Kidney tubule cell (primary cell): ENCODE measurements around the gene CCDC170.
A peak's percentile ranks its signal among the peaks of the same experiment; 100 is the strongest.

Source experiments
- DNase-seq: peaks from one replicate; pipeline ENCODE4 v3.0.0-alpha.2; 2018; ENCODE audit warnings: low spot score

Gene CCDC170

DNA sequence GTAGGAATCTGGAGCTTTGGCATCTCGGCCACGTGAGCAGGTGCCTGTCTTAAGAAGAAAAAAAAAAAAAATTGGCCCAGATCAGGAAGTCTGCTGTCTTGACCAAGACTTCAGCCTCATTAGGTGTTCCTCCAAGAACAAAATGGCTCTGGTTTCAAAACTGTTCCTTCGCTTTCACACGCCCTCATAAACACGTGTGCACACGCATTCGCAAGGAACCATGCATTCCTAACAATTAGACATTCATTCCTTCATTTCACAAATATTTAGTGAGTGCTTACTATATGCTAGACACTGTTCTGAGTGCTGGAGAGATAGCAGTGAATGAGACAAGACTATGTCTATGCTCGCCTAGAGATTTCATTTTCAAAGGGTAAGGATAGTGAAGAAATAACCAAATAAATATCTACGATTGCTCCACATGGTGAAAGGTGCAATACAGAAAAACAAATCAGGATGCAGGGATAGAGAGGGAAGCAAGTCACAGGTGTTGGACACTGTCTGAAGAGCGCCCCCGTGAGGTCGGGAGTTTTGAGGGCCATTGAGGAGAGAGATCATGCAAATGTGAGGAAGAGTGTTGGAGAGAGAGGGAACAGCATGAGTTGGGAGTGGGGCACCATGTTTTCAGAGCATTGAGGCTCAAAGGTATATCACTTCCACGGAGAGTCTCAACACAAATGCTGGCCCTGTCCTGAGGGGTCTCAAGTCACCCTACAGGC, 53.3 kb downstream of the CCDC170 start:
- DNase-seq, result no peak

DNA sequence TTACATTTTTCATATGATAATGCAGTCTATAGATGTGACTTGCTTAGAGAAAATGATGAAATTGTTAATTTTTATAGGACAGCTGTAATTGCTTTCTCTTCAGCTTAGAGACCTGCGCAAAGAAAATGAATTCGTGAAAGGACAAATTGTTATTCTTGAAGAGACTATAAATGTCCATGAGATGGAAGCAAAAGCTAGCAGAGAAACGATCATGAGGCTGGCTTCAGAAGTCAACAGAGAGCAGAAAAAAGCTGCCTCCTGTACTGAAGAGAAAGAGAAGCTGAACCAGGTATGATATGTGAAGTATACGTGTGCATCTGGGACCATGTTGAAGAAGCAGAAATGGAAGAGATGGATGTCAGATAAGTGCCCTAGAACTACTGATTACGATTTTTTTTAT, 54.4 kb downstream of the CCDC170 start:
- no peak for DNase-seq

DNA sequence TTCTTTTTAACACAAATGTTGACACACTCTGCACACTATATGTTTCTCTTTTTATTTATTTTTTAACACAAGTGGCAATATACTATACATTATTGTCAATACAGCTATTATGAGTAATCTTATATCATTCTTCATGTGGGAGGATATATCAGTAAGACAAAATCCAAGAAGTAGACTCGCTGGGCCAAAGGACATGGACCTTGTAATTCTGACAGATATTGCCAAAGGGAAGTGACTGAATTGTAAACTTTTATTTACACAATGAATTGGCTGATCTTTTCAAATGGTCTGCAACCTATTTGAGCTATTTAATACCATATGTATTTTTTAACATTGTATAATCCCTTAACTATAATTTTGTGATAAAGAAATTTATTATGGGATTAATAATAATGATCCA, 56.0 kb downstream of the CCDC170 start:
- no peak for DNase-seq

DNA sequence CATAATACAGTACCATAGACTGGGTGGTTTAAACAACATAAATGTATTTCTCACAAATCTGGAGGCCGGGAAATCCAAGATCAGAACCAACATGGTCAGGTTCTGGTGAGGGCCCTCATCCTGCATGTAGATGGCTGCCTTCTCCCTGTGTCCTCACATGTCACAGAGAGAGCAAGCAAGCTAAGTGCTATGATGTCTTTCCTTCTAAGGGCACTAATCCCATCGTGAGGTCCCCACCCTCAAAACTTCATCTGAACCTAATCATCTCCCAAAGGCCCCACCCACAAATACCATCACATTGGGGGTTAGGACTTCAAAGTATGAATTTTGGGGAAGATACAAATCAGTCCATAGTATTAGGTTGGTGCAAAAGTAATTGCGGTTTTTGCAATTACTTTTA, 56.8 kb downstream of the CCDC170 start:
- no peak for DNase-seq

DNA sequence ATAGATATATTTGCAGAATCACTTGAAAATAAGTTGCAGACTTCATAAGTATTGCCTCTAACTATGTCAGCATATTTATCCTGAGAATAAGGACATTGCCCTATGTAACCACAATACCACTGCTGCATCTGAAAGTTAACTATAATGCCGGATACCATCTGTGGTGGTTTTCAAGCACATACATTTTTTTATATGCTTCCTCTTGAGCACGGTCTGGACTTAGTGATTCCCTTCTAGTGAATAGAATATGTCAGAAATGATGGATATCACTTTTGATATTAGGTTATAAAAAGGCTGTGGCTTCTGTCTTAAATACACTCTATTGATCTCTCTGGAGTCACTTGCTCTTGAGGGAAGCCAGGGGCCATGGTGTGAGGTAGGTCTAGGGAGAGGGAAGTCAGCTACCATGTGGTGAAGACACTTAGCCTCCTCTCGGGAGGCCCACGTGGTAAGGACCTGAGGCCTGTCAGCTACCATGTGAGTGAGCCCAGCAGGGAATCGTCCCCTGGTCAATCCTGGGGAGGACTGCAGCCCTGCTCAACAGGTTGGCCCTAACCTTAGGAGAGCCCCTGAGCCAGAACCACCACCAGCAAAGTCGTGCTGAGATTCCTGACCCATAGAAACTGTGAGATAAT, 57.5 kb downstream of the CCDC170 start:
- DNase-seq, result no peak

DNA sequence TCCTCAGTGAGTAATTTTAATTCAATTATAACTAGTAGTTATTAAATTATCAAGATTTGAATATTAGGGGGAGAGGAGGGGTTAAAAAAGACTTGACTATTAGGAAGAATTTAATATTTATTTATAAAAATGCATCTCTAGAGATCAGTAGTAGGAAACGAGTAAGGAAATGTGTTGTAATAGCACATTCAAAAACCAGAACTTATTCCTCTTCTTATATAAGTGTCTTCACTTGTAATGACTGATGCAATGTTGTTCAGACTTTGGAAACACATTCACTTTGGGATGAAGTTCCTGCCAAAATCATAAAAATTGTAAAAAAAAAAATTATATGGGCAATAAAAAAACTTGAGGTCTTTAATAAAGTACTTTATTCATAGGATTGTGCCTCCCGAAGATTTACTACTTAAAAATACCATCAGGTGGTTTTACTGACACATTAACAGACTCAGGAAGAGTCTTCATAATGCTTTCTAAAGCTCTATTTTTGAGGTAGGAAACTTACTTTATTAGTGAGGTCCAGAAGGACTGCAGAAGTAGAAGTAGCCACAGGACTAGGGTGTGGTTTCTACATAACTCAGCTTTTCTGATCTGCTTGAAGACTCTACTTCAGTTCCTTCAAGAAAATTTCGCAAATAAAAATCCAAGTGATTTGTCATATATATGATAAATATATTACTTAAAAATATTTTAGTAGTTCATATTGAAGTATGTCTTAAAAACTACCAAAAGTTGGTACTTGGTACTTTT, 59.8 kb downstream of the CCDC170 start:
- no peak for DNase-seq

DNA sequence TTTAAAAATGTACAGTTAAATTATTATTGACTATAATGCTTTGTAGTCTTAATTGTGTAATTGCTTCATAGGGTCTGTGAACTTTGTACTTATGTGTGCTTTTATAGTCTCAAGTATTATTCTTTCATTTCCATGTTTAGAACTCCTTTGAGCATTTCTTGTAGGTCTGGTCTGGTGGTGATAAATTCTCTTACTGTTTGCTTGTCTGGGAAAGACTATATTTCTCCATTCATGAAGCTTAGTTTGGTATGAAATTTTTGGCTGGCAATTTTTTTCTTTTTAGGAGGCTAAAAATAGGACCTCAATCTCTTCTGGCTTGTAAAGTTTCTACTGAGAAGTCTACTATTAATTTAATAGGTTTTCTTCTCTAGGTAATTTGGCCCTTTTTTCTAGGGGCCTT, 67.4 kb downstream of the CCDC170 start:
- no peak for DNase-seq

DNA sequence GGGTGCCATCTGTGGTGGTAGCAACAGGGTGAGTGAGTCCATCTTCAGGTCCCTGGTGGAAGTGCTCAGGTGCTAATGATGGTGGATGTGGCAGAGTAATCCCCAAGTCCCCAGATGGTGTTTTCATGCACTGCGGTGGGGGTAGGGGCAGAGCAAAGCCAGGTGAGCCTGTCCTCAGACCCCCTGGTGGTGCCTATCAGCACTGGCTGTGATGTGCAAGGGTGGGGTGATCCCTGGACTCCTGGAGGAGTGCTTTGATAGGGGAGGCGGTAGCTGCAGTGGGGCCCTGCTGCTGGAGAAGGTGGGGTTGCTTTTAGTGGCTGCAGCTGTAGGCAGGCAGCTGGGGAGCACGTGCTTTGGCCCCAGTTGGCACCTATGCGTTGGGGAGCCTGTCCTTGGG, 70.8 kb downstream of the CCDC170 start:
- DNase-seq, result no peak

DNA sequence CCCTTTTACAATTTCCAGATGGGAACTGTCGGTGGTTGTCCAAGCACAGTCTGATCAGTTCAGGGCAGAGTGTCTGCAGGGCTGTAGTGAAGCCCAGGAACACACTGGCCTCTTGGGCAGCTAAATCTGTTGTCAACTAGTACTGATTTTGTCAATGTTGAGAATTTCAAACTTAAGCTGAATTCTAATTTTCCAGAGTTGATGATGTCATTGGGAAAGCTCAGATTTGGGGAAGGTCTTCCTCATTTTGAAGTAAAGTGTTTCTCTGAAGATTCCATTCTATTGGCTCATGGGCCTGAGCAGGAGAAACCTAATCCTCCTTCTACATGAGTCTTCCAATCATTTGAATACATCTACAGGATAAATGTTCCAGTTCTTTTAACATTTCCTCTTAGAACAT, 72.1 kb downstream of the CCDC170 start:
- DNase-seq, result no peak

DNA sequence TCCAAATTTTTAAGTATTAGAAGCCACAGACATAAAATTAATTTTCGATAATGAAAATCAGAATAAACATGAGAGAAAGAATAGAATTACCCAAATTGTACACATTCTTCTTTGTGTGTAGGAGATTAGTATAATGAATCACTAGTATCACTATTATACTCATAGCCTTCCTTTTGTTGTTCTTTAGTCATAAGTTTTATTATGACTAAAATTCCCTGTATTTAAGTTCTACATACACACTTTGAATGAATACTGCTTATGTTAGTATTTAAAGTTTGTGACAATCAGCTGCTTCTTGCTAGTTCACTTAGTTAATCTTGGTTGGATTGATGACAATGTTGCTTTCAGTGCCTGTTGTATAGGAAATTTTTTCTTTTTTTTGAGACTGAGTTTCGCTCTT, 72.7 kb downstream of the CCDC170 start:
- DNase-seq, result no peak

DNA sequence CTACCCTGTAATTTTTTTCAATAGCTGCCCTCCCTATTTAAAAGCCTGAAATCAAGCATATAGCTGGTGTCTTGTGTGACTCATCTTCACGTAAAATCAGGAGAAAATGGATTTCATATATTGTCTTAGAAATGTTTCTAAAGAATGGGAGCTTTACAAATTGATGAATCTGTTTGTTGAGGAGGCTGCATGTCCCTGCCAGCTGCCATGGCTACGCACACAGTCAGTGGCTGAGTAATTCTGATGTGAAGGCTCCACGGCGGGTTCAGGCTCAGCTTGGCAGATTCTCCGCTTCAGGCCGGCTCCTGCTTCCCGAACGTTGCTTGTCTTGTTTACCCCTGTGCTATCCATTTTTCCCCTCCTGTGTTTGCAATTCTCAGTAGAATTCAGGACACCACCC, 82.8 kb downstream of the CCDC170 start:
- no peak for DNase-seq

DNA sequence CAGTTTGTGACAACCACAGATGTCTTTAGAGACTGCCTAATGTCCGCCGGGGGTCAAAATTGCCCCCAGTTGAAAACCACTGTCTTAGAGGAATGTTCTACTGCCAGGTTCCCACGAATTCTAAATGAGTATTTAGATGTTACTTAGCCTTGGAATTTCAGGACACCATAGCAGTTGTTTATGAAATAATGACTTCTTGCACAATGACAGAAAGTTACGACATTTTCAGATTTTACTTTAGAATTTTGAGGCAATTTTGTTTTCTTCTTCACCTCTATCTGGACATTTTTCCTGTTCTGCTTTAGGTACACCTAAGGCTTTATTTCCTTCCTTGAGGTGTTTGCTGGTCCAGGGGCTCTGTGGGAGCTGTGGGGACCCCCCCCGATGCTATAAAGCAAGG, 83.4 kb downstream of the CCDC170 start:
- no peak for DNase-seq

DNA sequence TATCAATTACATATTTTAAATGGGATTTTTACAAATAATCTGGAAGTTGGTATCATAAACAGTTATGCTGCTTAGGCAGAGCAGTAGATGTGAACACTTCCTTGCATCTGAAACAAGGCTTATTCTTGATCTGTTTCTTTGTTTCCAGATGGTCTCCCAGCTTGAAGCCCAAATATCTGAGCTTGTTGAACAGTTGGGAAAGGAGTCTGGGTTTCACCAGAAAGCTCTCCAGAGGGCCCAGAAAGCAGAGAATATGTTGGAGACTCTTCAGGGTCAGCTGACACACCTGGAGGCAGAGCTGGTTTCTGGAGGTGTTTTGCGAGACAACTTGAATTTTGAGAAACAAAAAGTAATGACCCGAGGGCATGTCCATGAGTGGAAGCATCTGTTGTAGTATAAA, 91.9 kb downstream of the CCDC170 start:
- no peak for DNase-seq

DNA sequence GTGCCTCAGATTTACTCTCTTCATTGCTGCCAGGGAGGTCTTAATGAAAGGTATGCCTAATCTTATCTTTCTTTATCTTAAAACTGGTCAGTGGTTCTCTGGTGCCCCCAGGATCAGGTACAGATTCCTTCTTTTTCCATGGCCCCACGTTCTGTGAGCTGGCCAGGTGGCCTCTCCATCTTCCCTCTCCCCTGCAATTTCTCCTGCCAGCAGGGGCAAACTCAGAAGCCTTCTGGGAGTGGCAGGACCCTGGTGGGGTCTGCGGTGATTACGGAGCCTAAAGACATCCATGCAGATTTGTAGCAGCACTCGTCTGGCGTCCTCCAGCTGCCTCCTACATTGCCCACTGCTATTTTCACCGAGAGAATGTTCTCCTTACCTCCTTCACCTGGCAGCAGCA, 95.8 kb downstream of the CCDC170 start:
- DNase-seq, result no peak

DNA sequence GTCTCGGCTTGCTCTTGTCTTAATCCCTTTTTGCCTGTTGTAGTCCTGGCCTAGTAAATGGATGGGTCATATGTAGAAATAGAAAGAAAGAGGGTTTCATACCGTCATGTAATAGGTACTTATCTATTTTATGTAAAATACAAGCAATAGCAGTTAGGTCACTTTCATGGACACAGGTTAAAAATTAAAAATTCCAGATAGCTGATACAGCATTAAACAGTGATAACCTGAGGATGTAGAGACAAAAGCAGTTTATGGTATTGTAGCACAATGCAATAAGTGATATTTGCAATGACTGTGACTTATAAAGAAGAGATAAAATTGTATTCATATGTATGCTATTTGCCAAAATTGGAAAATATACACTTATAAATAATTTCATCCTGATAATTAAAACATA, 96.9 kb downstream of the CCDC170 start:
- DNase-seq, result no peak

DNA sequence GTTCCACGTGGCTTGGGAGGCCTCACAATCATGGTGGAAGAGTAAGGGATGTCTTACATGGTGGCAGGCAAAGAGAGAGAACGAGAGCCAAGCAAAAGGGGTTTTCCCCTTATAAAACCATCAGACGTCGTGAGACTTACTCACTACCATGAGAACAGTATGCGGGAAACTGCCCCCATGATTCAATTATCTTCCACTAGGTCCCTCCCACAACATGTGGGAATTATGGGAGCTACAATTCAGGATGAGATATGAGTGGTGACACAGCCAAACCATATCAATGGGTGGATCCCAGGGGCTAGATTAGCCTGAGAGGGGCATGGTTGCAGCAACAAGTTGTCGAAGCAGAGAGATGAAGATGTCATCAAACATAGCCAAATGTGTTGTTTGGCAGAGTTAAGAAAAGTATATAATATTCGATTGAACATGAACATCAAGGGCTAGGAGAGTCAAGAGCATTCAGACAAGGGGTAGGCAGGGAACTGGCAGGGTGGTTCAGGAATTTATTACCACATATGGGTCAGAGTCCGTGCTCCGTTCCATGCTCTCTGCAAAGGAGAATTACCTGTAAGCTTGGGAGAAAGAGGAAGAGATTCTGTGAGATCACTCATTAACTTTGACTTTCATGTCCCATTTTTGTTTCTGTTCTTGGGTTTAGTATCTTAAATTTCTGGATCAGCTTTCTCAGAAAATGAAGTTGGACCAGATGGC, 98.8 kb downstream of the CCDC170 start:
- DNase-seq, result no peak

DNA sequence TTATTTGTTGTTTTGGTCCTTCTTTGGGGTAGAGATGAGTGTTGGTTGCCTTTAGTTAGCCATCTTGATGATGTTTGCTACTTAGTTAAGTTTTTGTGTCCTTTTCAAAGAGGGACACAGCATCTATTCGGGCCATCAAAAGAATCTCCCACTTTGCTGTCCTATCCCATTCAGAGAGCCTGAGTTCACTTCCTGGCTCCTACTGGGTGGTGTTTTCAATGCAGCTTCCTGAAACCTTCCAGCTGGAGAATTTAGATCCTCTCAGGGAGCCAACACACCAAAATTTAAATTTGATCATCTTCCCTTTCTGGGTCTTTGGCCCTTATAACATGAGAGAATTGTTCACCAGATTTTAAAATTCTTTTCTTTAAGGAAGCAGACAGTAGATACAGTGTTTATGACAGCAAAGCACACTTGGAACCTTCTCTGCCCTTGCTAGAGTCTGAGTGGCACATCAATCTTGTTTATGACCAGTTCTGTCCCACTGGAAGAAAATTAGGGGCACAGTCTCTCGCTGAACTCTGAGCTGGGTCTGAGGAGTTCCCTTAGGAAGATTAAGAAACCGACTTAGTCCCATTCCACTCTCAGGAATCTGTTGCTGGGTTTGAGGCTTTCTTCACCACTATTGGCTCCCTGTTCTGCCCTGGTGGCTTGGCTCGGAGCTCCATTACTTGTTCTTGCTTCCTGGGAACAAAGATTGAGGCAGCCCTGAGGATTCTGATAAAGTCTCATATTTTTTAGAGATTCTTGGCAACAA, 115.5 kb downstream of the CCDC170 start:
- DNase-seq, result no peak

DNA sequence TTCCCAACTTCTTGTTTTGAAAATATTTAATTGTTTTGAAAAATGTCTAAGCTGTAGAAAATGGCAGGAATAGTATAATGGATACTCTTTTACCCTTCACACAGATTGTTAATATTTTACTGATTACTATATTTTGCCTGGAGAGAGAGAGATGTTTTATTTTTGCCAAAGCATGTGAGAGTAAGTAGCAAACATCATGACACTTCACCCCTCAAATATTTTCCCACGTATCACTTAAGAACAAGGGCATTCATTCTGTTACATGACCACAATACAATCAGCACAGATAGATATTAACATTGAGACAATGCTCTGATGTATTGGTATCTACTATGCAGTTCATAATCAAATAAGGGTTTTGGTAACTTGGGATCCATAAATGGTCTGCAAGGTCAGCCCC, 116.5 kb downstream of the CCDC170 start:
- DNase-seq, result peak; percentile 25

DNA sequence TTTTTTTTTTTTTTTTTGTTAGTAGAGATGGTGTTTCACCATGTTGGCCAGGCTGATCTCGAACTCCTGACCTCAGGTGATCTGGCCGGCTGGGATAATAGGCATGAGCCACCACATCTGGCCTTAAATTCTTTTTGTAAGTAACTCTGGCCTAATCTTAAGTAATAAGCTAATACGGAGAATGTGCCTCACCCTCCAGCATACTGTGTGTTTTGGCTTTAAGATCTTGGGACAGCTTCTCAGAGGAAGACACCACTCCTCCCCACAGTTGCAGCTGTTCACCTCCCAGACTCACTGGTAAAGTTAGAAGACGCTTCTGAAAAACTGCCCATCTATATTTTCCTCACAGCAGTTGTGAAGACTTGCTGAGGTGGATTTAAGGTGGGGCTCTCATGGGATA, 120.8 kb downstream of the CCDC170 start:
- DNase-seq, result no peak

DNA sequence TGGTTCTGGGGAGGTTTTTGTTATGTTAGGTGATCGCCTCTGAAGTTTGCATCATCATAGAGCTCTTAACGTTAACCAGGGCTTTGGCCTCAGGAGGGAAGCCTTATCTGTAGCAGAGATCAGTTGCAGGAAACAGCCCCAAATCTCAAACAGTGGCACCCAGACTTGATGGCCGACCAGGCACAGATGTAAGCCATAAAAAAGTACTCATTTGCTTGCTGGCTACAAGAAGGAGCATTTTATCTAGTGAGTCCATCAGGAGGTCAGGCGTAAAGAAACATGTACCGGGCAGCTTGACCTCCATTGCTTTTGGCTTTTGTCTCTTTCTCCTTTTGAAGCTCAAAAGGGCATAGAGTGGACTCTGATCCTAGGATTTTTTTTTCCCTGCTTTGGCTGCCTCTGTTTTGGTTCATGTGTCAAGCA, 122.3 kb downstream of the CCDC170 start:
- no peak for DNase-seq

DNA sequence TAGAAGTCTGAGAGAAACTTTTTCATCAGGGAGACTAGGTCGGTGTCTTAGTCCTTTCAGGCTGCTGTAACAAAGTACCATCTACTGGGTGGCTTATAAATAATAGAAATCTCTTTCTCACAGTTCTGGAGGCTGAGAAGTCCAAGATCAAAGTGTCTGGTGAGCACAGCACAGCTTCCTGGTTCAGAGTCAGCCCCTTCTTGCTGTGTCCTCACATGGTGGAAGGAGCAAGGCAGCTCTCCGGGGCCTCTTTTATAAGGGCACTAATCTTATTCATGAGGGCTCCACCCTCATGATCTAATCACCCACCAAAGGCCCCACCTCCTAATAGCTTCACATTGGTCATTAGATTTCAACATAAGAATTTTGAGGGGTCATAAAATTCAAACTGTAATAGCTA, 122.8 kb downstream of the CCDC170 start:
- no peak for DNase-seq

DNA sequence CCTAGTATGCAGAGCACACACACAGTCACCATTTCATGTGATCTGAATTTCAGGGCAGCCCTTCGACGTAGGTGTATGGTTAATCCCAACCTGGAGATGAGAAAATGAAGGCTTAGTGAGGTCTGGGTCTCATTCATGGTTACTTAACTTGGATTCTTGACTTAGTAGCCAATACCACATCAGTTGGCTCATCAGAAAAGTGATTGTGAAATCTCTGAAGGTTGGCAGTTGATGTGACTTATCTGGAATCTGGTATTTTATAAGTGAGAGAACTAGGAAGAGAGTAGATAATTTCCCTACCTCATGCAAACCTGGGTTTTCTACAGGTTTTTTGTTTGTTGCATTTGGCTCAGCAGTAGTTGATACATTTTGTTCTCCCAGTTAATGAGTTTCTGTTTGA, 123.7 kb downstream of the CCDC170 start:
- DNase-seq, result peak; percentile 16
